ENCODE measurements around the gene GDAP1L1. TPM values are rescaled to one million over a fixed set of nuclear protein-coding genes. Genes with fewer than 3 reads are reported as not detected.

GDAP1L1 gene
- total and polyA plus RNA-seq, 2 of the 4 experiments (the other 2 are of a cell fraction): not detected

- no TSS peak for BruUV-seq (replicated peaks)
- Histone ChIP-seq H3K27me3 (ENCODE audit: control insufficient read depth, insufficient read depth, low read length) (no peaks in the 10 kb centered on the region), H4K8ac (ENCODE audit: low read depth in 2 of 2, low read length in 2 of 2) (no peak overlapping the region), H2BK15ac (ENCODE audit: low read depth, low read length) (no peak overlapping the region), H3K4me3 (ENCODE audit: insufficient read depth, low read depth, low read length) (no peak overlapping the region), H3K79me1 (ENCODE audit: low read depth in 1 of 2, low read length in 2 of 2) (peaks cover 0 to 3% of the 10 kb centered on the region in 2 experiments; a peak in 2 of 4 replicates), H3K18ac (ENCODE audit: low read depth, low read length) (no peak overlapping the region), H3K27ac (ENCODE audit: insufficient read depth, low read length) (no peak overlapping the region), H3K4ac (ENCODE audit: low read depth, low read length) (no peak overlapping the region), H3K14ac (replicated peaks; ENCODE audit: low read depth, low read length) (no peak overlapping the region), H2AK9ac (replicated peaks; ENCODE audit: low read depth, low read length, poor library complexity) (no peak overlapping the region), H3K4me2 (ENCODE audit: low read depth, low read length) (no peak overlapping the region), H3K56ac (ENCODE audit: extremely low read depth, insufficient read depth, low read length) (no peak overlapping the region), H3K9ac (ENCODE audit: low read depth, low read length) (no peak overlapping the region), H4K5ac (ENCODE audit: low read depth, low read length) (no peak overlapping the region), H3K9me3 (ENCODE audit: control insufficient read depth, insufficient read depth, low read length) (no peaks in the 10 kb centered on the region), H3K36me3 (ENCODE audit: control insufficient read depth, insufficient read depth, low read length) (no peaks in the 10 kb centered on the region), H3K4me1 (ENCODE audit: control insufficient read depth, insufficient read depth, low read length) (no peaks in the 10 kb centered on the region), H3K9me1 (ENCODE audit: insufficient read depth, low read length) (peaks cover 3% of the 10 kb centered on the region; the same call in 1 of the 2 replicates), H2BK20ac (ENCODE audit: low read depth, low read length) (no peak overlapping the region), H4K91ac (ENCODE audit: insufficient read depth, low read depth, low read length) (no peak overlapping the region), H2BK120ac (ENCODE audit: low read depth, low read length) (no peak overlapping the region), H2AFZ (replicated peaks; ENCODE audit: low read length, poor library complexity) (no peak overlapping the region), H3K23ac (ENCODE audit: low read depth, low read length) (no peak overlapping the region), H4K20me1 (ENCODE audit: insufficient read depth, low read length) (no peaks in the 10 kb centered on the region), H2AK5ac (ENCODE audit: low read depth, low read length) (no peak overlapping the region), H2BK5ac (ENCODE audit: low read depth, low read length, poor library complexity, severe bottlenecking) (no peak overlapping the region)
- CTCF ChIA-PET: no interaction called here
- POLR2A ChIA-PET (ENCODE audit: unreplicated experiment): no interaction called here
- in situ Hi-C loops (cut with MboI; ENCODE audit: low sequenced_read_pairs) (no loop called here), dilution Hi-C loops (cut with HindIII; ENCODE audit: low sequenced_read_pairs, unreplicated experiment) (no loop called here), intact Hi-C loops (cut with micrococcal nuclease) (no loop called here)
- ATAC-seq (ENCODE audit: low read depth): no peak
- TF ChIP-seq RAD21 (IDR thresholded peaks at IDR 0.05; ENCODE audit: low read length) (no peak), ELK1 (IDR thresholded peaks at IDR 0.05; ENCODE audit: borderline replicate concordance, low read depth, low read length) (no peak), MAZ (IDR thresholded peaks at IDR 0.05; ENCODE audit: borderline replicate concordance, low read depth, low read length) (no peak), MXI1 (IDR thresholded peaks at IDR 0.05; ENCODE audit: borderline replicate concordance, low read depth, low read length) (no peak), RFX5 (IDR thresholded peaks at IDR 0.05; ENCODE audit: low read depth, low read length) (no peak), USF2 (IDR thresholded peaks at IDR 0.05; ENCODE audit: low read depth, low read length) (no peak), MAFK (IDR thresholded peaks at IDR 0.05; ENCODE audit: low read depth, low read length) (no peak), FOS (IDR thresholded peaks at IDR 0.05; ENCODE audit: low read depth, low read length) (no peak), RCOR1 (IDR thresholded peaks at IDR 0.05; ENCODE audit: insufficient replicate concordance, low read length) (no peak), SMC3 (IDR thresholded peaks at IDR 0.05; ENCODE audit: low read depth, low read length) (no peak), POLR2A (IDR thresholded peaks at IDR 0.05; ENCODE audit: low read depth, low read length) (no peak), CHD1 (IDR thresholded peaks at IDR 0.05; ENCODE audit: low read depth, low read length) (no peak), NFE2L2 (IDR thresholded peaks at IDR 0.05; ENCODE audit: low read depth, low read length) (no peak), CEBPB (IDR thresholded peaks at IDR 0.05; ENCODE audit: low read depth, low read length) (no peak)
- DNase-seq: no peak
These were observed 54.2 kb downstream of the GDAP1L1 start for GRCh38 chr20:44301285-44301684.
